Endothelial cell of umbilical vein (primary cell): ENCODE measurements around the gene ZBTB37. TPM values are rescaled to one million over a fixed set of nuclear protein-coding genes. Genes with fewer than 3 reads are reported as not detected.

Experiments used
- BruUV-seq: library from RNA; stranded (reverse); fragments of 400-500 nt; replicated peaks from 2 replicates; lab custom pipeline; 2021; lab: Mats Ljungman, UMichigan
- CTCF ChIA-PET: fragments of 300-600, 350-600 bp; sonication (Branson Sonifier 250); formaldehyde crosslinking; loops from one replicate; lab custom pipeline; 2021; ENCODE audit warnings: antibody characterized with exemption, inconsistent platforms; lab: Charles Lee
- POLR2A ChIA-PET: fragments of 300-600, 350-600 bp; sonication (Branson Sonifier 250); formaldehyde crosslinking; loops from one replicate; lab custom pipeline; 2021; ENCODE audit warnings: antibody characterized with exemption, inconsistent platforms; lab: Charles Lee
- DNase-seq: peaks from one replicate; pipeline ENCODE4 v3.0.0-alpha.2; 2011; ENCODE audit warnings: low read depth, low spot score
- FAIRE-seq: peaks from 2 replicates; lab custom pipeline; 2011; peaks lifted over from hg19 to GRCh38; lab: Jason Lieb, UNC
- H2AFZ ChIP-seq: 2 replicates; pipeline ENCODE4 v1.6.0; 2012; ENCODE audit warnings: low read depth, low read length, control low read depth, inconsistent platforms
- H3K27ac ChIP-seq: 2 replicates; pipeline ENCODE4 v1.5.1; 2011; ENCODE audit warnings: low read depth, mild to moderate bottlenecking, control low read depth, low read length, moderate library complexity; ENCODE audit not compliant: insufficient read depth
- H3K27me3 ChIP-seq, 2 experiments: 2 replicates each; pipeline versions ENCODE4 v1.6.0 to v1.6.1; 2011; ENCODE audit warnings: low read length in 2 of 2, mixed read lengths in 1 of 2; ENCODE audit not compliant: control insufficient read depth in 2 of 2, insufficient read depth in 2 of 2
- H3K36me3 ChIP-seq, 2 experiments: 2 replicates in 1 of 2; 3 replicates in 1 of 2; pipeline ENCODE4 v1.5.1; 2011; ENCODE audit warnings: low read length in 2 of 2, mild to moderate bottlenecking in 1 of 2, moderate library complexity in 1 of 2; ENCODE audit not compliant: control insufficient read depth in 2 of 2, insufficient read depth in 2 of 2; ENCODE audit errors: extremely low read depth in 1 of 2
- H3K4me1 ChIP-seq: 3 replicates; pipeline ENCODE4 v1.5.1; 2011; ENCODE audit warnings: mild to moderate bottlenecking, low read length; ENCODE audit not compliant: control insufficient read depth, insufficient read depth; ENCODE audit errors: extremely low read depth
- H3K4me2 ChIP-seq: 2 replicates; pipeline ENCODE4 v1.6.1; 2011; ENCODE audit warnings: low read length, control low read depth, mixed read lengths; ENCODE audit not compliant: insufficient read depth
- H3K4me3 ChIP-seq, 3 experiments: fragments of 200-600 bp in 1 of 3; sonication (generic), shearing (Covaris generic) in 1 of 3; replicated peaks in 1 of 3; 2 replicates each; pipeline ENCODE4 v1.5.1; 2011 to 2016; ENCODE audit warnings: control low read depth in 3 of 3, low read length in 3 of 3, mild to moderate bottlenecking in 2 of 3, inconsistent platforms in 1 of 3, low read depth in 1 of 3, moderate library complexity in 1 of 3; ENCODE audit not compliant: insufficient read depth in 1 of 3
- H3K79me2 ChIP-seq: 2 replicates; pipeline ENCODE4 v1.6.0; 2012; ENCODE audit warnings: low read length, inconsistent platforms; ENCODE audit not compliant: control insufficient read depth, insufficient read depth
- H3K9ac ChIP-seq: replicated peaks from 2 replicates; pipeline ENCODE3; 2011; ENCODE audit warnings: low read length, control low read depth; ENCODE audit not compliant: insufficient read depth; ENCODE audit errors: extremely low read depth
- H3K9me1 ChIP-seq: replicated peaks from 3 replicates; pipeline ENCODE4 v1.6.0; 2011; ENCODE audit warnings: mild to moderate bottlenecking, low read length; ENCODE audit not compliant: control insufficient read depth, insufficient read depth; ENCODE audit errors: extremely low read depth
- H3K9me3 ChIP-seq: replicated peaks from 2 replicates; pipeline ENCODE4 v1.5.1; 2012; ENCODE audit warnings: low read length, inconsistent platforms; ENCODE audit not compliant: control insufficient read depth, insufficient read depth
- H4K20me1 ChIP-seq: replicated peaks from 2 replicates; pipeline ENCODE3; 2011; ENCODE audit warnings: mild to moderate bottlenecking, low read length; ENCODE audit not compliant: control insufficient read depth, insufficient read depth; ENCODE audit errors: extremely low read depth
- GATA2 ChIP-seq: IDR thresholded peaks from 2 replicates; pipeline ENCODE4 v1.7.0; 2011; ENCODE audit warnings: low read depth, mild to moderate bottlenecking, moderate library complexity, mixed read lengths, low read length; ENCODE audit not compliant: insufficient read length, insufficient read depth
- JUN ChIP-seq: IDR thresholded peaks from 2 replicates; pipeline ENCODE4 v1.6.1; 2011; ENCODE audit warnings: borderline replicate concordance, low read depth; ENCODE audit not compliant: insufficient read length, insufficient read depth
- MYC ChIP-seq: IDR thresholded peaks from one replicate; pipeline ENCODE4 v1.6.1; 2011; ENCODE audit warnings: mild to moderate bottlenecking, low read depth, low read length
- POLR2A ChIP-seq: IDR thresholded peaks from 2 replicates; pipeline ENCODE4 v1.6.1; 2012; ENCODE audit warnings: low read depth, mild to moderate bottlenecking, control low read depth, low read length
- POLR2AphosphoS5 ChIP-seq: IDR thresholded peaks from 2 replicates; pipeline ENCODE4 v1.6.1; 2012; ENCODE audit warnings: low read depth, mild to moderate bottlenecking, control low read depth, low read length, moderate library complexity; ENCODE audit not compliant: insufficient read depth
- dilution Hi-C: fragments of 300-500 bp; cut with MboI; formaldehyde crosslinking; loops from one replicate; pipeline ENCODE4 v1.15.0; 2019; ENCODE audit warnings: low sequenced_read_pairs; ENCODE audit not compliant: extremely low pct_ligation_motif_present
- intact Hi-C: fragments of 100-400 bp; cut with micrococcal nuclease; formaldehyde crosslinking; loops from one replicate; pipeline ENCODE4 v1.10.0; 2022
- polyA plus RNA-seq, 4 experiments: library from polyadenylated mRNA; depleted of rRNA in 3 of 4; stranded (reverse) in 3 of 4; unstranded in 1 of 4; fragments of >200 nt; gene quantifications; 2 replicates each; pipeline versions ENCODE4 v1.2.1 to v1.2.3, GENCODE V29; 2011 to 2012; ENCODE audit warnings: missing spikeins in 1 of 4
- total RNA-seq: library from RNA; stranded (reverse); gene quantifications from 2 replicates; pipeline ENCODE4 v1.2.3, GENCODE V29; 2021
- TF ChIP-seq, protein P1 (sequence below), 2 donors: IDR thresholded peaks; 1 replicate in 1 of 2; 2 replicates in 1 of 2; pipeline ENCODE4 v1.5.1; 2011; ENCODE audit warnings: low read length in 2 of 2, mild to moderate bottlenecking in 2 of 2, moderate library complexity in 2 of 2, control low read depth in 1 of 2, inconsistent platforms in 1 of 2, low read depth in 1 of 2; ENCODE audit not compliant: insufficient read depth in 1 of 2; ENCODE audit errors: extremely low read depth in 1 of 2

Gene ZBTB37
- total and polyA plus RNA-seq, 2 donors (not counting 3 experiments of a cell fraction or from before 2014, with no cell fraction given) = 0.94 to 5.9 TPM

DNA sequence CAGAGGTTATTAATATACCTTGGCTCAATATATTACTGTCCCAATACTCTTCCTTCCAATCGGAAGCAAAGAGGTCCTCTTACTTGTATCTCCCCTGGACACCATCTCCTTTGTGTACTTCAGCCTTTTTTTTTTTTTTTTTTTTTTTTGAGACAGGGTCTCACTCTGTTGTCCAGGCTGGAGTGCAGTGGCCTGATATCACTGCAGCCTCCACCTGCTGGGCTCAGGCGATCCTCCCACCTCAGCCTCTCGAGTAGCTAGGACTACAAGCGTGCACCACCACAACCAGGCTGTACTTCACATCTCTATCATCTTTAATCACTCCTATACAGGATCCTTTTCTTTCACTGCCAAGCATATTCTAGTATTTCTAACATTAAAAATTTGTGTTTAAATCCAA is 46.5 kb upstream of the ZBTB37 start:
- Histone ChIP-seq H3K27me3 (no peaks in the 10 kb centered on the region), H3K36me3 (no peaks in the 10 kb centered on the region), H3K4me2 (no peak overlapping the region), H3K27ac (no peak overlapping the region), H3K9me1 (no peaks in the 10 kb centered on the region), H3K9ac (no peak overlapping the region), H4K20me1 (no peaks in the 10 kb centered on the region), H3K79me2 (peaks cover 65% of the 10 kb centered on the region), H3K9me3 (no peaks in the 10 kb centered on the region), H3K4me3 (no peak overlapping the region), H3K4me1 (peaks cover 10% of the 10 kb centered on the region), H2AFZ (no peak overlapping the region)
- ChIA-PET POLR2A (interaction anchor here (0.6 kb wide), 1 partner anchor 419 kb away, joined by 6 read pairs; no protein-coding TSS in a partner anchor), CTCF (interaction anchor here (0.9 kb wide), 1 partner anchor 386 kb away, joined by 3 read pairs; no protein-coding TSS in a partner anchor)
- dilution Hi-C loops (no loop called here), intact Hi-C loops (no loop called here)
- FAIRE-seq = no peak
- TF ChIP-seq MYC (no peak), GATA2 (no peak), POLR2AphosphoS5 (no peak), JUN (no peak), POLR2A (no peak)
- TF ChIP-seq, protein P1, sequence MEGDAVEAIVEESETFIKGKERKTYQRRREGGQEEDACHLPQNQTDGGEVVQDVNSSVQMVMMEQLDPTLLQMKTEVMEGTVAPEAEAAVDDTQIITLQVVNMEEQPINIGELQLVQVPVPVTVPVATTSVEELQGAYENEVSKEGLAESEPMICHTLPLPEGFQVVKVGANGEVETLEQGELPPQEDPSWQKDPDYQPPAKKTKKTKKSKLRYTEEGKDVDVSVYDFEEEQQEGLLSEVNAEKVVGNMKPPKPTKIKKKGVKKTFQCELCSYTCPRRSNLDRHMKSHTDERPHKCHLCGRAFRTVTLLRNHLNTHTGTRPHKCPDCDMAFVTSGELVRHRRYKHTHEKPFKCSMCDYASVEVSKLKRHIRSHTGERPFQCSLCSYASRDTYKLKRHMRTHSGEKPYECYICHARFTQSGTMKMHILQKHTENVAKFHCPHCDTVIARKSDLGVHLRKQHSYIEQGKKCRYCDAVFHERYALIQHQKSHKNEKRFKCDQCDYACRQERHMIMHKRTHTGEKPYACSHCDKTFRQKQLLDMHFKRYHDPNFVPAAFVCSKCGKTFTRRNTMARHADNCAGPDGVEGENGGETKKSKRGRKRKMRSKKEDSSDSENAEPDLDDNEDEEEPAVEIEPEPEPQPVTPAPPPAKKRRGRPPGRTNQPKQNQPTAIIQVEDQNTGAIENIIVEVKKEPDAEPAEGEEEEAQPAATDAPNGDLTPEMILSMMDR (IDR thresholded peaks at IDR 0.05; ENCODE audit: extremely low read depth in 1 of 2, insufficient read depth in 1 of 2, low read depth in 1 of 2, low read length in 2 of 2) = no peak
- BruUV-seq = no TSS peak
- DNase-seq = no peak
